HCT116 (cell line): ENCODE results near the gene LHFPL6. TPM values are rescaled to one million over a fixed set of nuclear protein-coding genes. Genes with fewer than 3 reads are reported as not detected.

Source experiments
- ATAC-seq: fragments of 200-7000 bp; cut with Tn5 transposase; 2 replicates; pipeline ENCODE4 v1.9.1; 2020; ENCODE audit warnings: mild to moderate bottlenecking, moderate library complexity
- BruUV-seq: library from RNA; stranded (reverse); fragments of 400-500 nt; replicated peaks from 2 replicates; lab custom pipeline; 2021; lab: Mats Ljungman, UMichigan
- CTCF ChIA-PET: fragments of 300-600 bp; sonication (Branson Sonifier 250); formaldehyde crosslinking; loops from one replicate; lab custom pipeline; 2021; ENCODE audit warnings: antibody characterized with exemption; lab: Charles Lee
- POLR2A ChIA-PET: fragments of 300-600, 350-600 bp; sonication (Branson Sonifier 250); formaldehyde crosslinking; loops from one replicate; lab custom pipeline; 2021; ENCODE audit warnings: antibody characterized with exemption; lab: Charles Lee
- RAD21 ChIA-PET, 2 experiments: fragments of 300-600 bp; sonication (Branson Sonifier 250); formaldehyde crosslinking; loops; one replicate each; lab custom pipeline; 2023; ENCODE audit warnings: low total read pairs in 2 of 2; ENCODE audit not compliant: uncharacterized antibody in 2 of 2, unreplicated experiment in 2 of 2, low non-redundant PET in 1 of 2; lab: Charles Lee
- DNase-seq: peaks from one replicate; pipeline ENCODE4 v3.0.0-alpha.2; 2010; ENCODE audit warnings: low read depth, low spot score
- H2AFZ ChIP-seq: fragments of 200-600 bp; shearing (Covaris generic), sonication (generic); 2 replicates; pipeline ENCODE4 v1.6.1; 2017; ENCODE audit warnings: low read depth, mixed run types, mixed read lengths, antibody characterized with exemption, low read length; ENCODE audit not compliant: poor library complexity, severe bottlenecking
- H3K27ac ChIP-seq: 2 replicates; pipeline ENCODE4 v1.5.1; 2012; ENCODE audit warnings: low read depth, low read length
- H3K27me3 ChIP-seq: fragments of 200-600 bp; sonication (generic); 2 replicates; pipeline ENCODE4 v1.6.1; 2016; ENCODE audit warnings: mixed run types, low read length, mixed read lengths; ENCODE audit not compliant: insufficient read depth
- H3K36me3 ChIP-seq, 2 experiments: fragments of 200-500 bp in 1 of 2; fragments of 200-600 bp in 1 of 2; sonication (Bioruptor generic) in 1 of 2; sonication (generic) in 1 of 2; 2 replicates each; pipeline versions ENCODE4 v1.5.1 to v1.6.1; 2014 to 2016; ENCODE audit warnings: low read length in 2 of 2, inconsistent platforms in 1 of 2, mixed read lengths in 1 of 2, mixed run types in 1 of 2; ENCODE audit not compliant: insufficient read depth in 2 of 2, control insufficient read depth in 1 of 2
- H3K4me1 ChIP-seq, 2 experiments: fragments of 200-600 bp in 1 of 2; sonication (generic) in 1 of 2; 2 replicates each; pipeline versions ENCODE4 v1.5.1 to v1.6.1; 2012 to 2017; ENCODE audit warnings: low read length in 2 of 2, inconsistent platforms in 1 of 2, mild to moderate bottlenecking in 1 of 2, mixed read lengths in 1 of 2, mixed run types in 1 of 2, moderate library complexity in 1 of 2; ENCODE audit not compliant: insufficient read depth in 2 of 2, control insufficient read depth in 1 of 2
- H3K4me2 ChIP-seq: fragments of 200-600 bp; sonication (generic); 2 replicates; pipeline ENCODE4 v1.6.1; 2017; ENCODE audit warnings: mixed run types, low read length, mixed read lengths
- H3K4me3 ChIP-seq, 2 experiments: fragments of 200-600 bp in 1 of 2; sonication (generic) in 1 of 2; replicated peaks in 1 of 2; 2 replicates each; pipeline ENCODE4 v1.5.1; 2011 to 2016; ENCODE audit warnings: low read length in 2 of 2, control low read depth in 1 of 2, low read depth in 1 of 2, mild to moderate bottlenecking in 1 of 2, mixed read lengths in 1 of 2, mixed run types in 1 of 2
- H3K79me2 ChIP-seq: fragments of 200-600 bp; sonication (generic); 2 replicates; pipeline ENCODE4 v1.6.1; 2017; ENCODE audit warnings: mild to moderate bottlenecking, mixed run types, low read length, moderate library complexity, mixed read lengths; ENCODE audit not compliant: insufficient read depth
- H3K9ac ChIP-seq: fragments of 200-600 bp; sonication (generic); 2 replicates; pipeline ENCODE4 v1.6.1; 2016; ENCODE audit warnings: low read length, mixed read lengths
- H3K9me2 ChIP-seq: fragments of 200-600 bp; sonication (generic), shearing (Covaris generic); 2 replicates; pipeline ENCODE4 v1.6.1; 2017; ENCODE audit warnings: mixed run types, mild to moderate bottlenecking, moderate library complexity; ENCODE audit not compliant: insufficient read depth
- H3K9me3 ChIP-seq, 2 experiments: fragments of 200-500 bp in 1 of 2; fragments of 200-600 bp in 1 of 2; sonication (Bioruptor generic) in 1 of 2; sonication (generic) in 1 of 2; 2 replicates each; pipeline ENCODE4 v1.6.1; 2014 to 2017; ENCODE audit warnings: low read length in 2 of 2, mixed read lengths in 2 of 2, inconsistent platforms in 1 of 2, low read depth in 1 of 2, mild to moderate bottlenecking in 1 of 2, mixed run types in 1 of 2, moderate library complexity in 1 of 2; ENCODE audit not compliant: control insufficient read depth in 1 of 2, insufficient read depth in 1 of 2
- H4K20me1 ChIP-seq: fragments of 200-600 bp; sonication (generic), shearing (Covaris generic); 2 replicates; pipeline ENCODE4 v1.6.1; 2017; ENCODE audit warnings: mixed run types, mild to moderate bottlenecking, moderate library complexity; ENCODE audit not compliant: insufficient read depth
- CBX3 ChIP-seq: IDR thresholded peaks from 2 replicates; pipeline ENCODE4 v1.6.1; 2012; ENCODE audit warnings: low read depth
- CEBPB ChIP-seq: IDR thresholded peaks from 2 replicates; pipeline ENCODE4 v1.6.1; 2012; ENCODE audit warnings: low read depth
- CTCF ChIP-seq, 3 experiments: fragments of 200-600 bp in 1 of 3; sonication (generic) in 1 of 3; IDR thresholded peaks in 2 of 3; conservative IDR thresholded peaks in 1 of 3; 2 replicates each; pipeline ENCODE4 v1.5.1; 2012 to 2017; ENCODE audit warnings: low read depth in 2 of 3, low read length in 2 of 3, antibody characterized with exemption in 1 of 3, borderline replicate concordance in 1 of 3, control low read depth in 1 of 3, mild to moderate bottlenecking in 1 of 3, mixed read lengths in 1 of 3, mixed run types in 1 of 3, moderate library complexity in 1 of 3; ENCODE audit not compliant: insufficient read depth in 1 of 3
- EGR1 ChIP-seq: IDR thresholded peaks from 2 replicates; pipeline ENCODE4 v1.6.1; 2012; ENCODE audit warnings: low read depth
- EZH2 ChIP-seq: fragments of 200-600 bp; sonication (generic); IDR thresholded peaks from 2 replicates; pipeline ENCODE4 v1.6.1; 2017; ENCODE audit warnings: antibody characterized with exemption, mixed run types
- JUND ChIP-seq: IDR thresholded peaks from 2 replicates; pipeline ENCODE4 v1.6.1; 2012
- POLR2AphosphoS5 ChIP-seq: IDR thresholded peaks from 2 replicates; pipeline ENCODE4 v1.6.1; 2011; ENCODE audit warnings: mild to moderate bottlenecking, low read depth, low read length, moderate library complexity
- SIN3A ChIP-seq: IDR thresholded peaks from 2 replicates; pipeline ENCODE4 v1.6.1; 2012; ENCODE audit warnings: low read depth
- SP1 ChIP-seq: IDR thresholded peaks from 2 replicates; pipeline ENCODE4 v1.6.1; 2012; ENCODE audit warnings: low read depth
- SRF ChIP-seq: IDR thresholded peaks from 2 replicates; pipeline ENCODE4 v1.6.1; 2012; ENCODE audit warnings: low read depth
- TCF7L2 ChIP-seq: IDR thresholded peaks from 2 replicates; pipeline ENCODE4 v1.7.0; 2011; ENCODE audit warnings: borderline replicate concordance, inconsistent platforms; ENCODE audit not compliant: insufficient read depth, insufficient read length; ENCODE audit errors: extremely low read depth
- YY1 ChIP-seq: IDR thresholded peaks from 2 replicates; pipeline ENCODE4 v1.6.1; 2011; ENCODE audit warnings: low read length, low read depth, moderate library complexity, mild to moderate bottlenecking; ENCODE audit not compliant: insufficient replicate concordance; ENCODE audit errors: extremely low read depth
- ZBTB33 ChIP-seq: IDR thresholded peaks from 2 replicates; pipeline ENCODE4 v1.6.1; 2011; ENCODE audit warnings: mild to moderate bottlenecking, low read length, moderate library complexity; ENCODE audit not compliant: insufficient replicate concordance; ENCODE audit errors: extremely low read depth
- intact Hi-C: fragments of 100-400 bp; cut with micrococcal nuclease; formaldehyde crosslinking; loops from 2 replicates; pipeline ENCODE4 v1.10.0; 2022
- total RNA-seq: library from RNA; stranded (reverse); gene quantifications from one replicate; pipeline ENCODE4 v1.2.1, GENCODE V29; 2021; ENCODE audit not compliant: unreplicated experiment
- TF ChIP-seq, protein P1 (sequence below): IDR thresholded peaks from 2 replicates; pipeline ENCODE4 v1.6.1; 2012; ENCODE audit warnings: low read depth
- TF ChIP-seq, protein P2 (sequence below): IDR thresholded peaks from 2 replicates; pipeline ENCODE4 v1.6.1; 2012

Gene LHFPL6
- total RNA-seq, 1 experiment from 2014 or later: 0.22 TPM

- intact Hi-C loops: no loop called here
- ChIA-PET CTCF (no interaction called here), RAD21 (no interaction called here), POLR2A (no interaction called here)
- H3K36me3 ChIP-seq: no peaks in the 10 kb centered on the region
- H3K4me1 ChIP-seq: no peaks in the 10 kb centered on the region
- TF ChIP-seq ZBTB33: no peak
- no peak for TF ChIP-seq CEBPB
- TF ChIP-seq TCF7L2: no peak
- no peak for TF ChIP-seq EZH2
- no peak for TF ChIP-seq EGR1
- no peak for TF ChIP-seq SP1
- TF ChIP-seq CBX3: no peak
- no peak for TF ChIP-seq POLR2AphosphoS5
- no peak for TF ChIP-seq JUND
- TF ChIP-seq SRF: no peak
- TF ChIP-seq, protein P1, sequence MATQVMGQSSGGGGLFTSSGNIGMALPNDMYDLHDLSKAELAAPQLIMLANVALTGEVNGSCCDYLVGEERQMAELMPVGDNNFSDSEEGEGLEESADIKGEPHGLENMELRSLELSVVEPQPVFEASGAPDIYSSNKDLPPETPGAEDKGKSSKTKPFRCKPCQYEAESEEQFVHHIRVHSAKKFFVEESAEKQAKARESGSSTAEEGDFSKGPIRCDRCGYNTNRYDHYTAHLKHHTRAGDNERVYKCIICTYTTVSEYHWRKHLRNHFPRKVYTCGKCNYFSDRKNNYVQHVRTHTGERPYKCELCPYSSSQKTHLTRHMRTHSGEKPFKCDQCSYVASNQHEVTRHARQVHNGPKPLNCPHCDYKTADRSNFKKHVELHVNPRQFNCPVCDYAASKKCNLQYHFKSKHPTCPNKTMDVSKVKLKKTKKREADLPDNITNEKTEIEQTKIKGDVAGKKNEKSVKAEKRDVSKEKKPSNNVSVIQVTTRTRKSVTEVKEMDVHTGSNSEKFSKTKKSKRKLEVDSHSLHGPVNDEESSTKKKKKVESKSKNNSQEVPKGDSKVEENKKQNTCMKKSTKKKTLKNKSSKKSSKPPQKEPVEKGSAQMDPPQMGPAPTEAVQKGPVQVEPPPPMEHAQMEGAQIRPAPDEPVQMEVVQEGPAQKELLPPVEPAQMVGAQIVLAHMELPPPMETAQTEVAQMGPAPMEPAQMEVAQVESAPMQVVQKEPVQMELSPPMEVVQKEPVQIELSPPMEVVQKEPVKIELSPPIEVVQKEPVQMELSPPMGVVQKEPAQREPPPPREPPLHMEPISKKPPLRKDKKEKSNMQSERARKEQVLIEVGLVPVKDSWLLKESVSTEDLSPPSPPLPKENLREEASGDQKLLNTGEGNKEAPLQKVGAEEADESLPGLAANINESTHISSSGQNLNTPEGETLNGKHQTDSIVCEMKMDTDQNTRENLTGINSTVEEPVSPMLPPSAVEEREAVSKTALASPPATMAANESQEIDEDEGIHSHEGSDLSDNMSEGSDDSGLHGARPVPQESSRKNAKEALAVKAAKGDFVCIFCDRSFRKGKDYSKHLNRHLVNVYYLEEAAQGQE: no peak
- TF ChIP-seq YY1: no peak
- TF ChIP-seq, protein P2, sequence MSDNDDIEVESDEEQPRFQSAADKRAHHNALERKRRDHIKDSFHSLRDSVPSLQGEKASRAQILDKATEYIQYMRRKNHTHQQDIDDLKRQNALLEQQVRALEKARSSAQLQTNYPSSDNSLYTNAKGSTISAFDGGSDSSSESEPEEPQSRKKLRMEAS: no peak
- TF ChIP-seq CTCF (IDR thresholded peaks at IDR 0.05 in 2 of 3, conservative IDR thresholded peaks at IDR 0.05 in 1 of 3; ENCODE audit: borderline replicate concordance in 1 of 3, insufficient read depth in 1 of 3, low read depth in 2 of 3, low read length in 2 of 3): no peak
- TF ChIP-seq SIN3A: no peak
- no TSS peak for BruUV-seq
- no peaks in the 10 kb centered on the region for H3K9me3 ChIP-seq
- H3K27me3 ChIP-seq: no peaks in the 10 kb centered on the region
- no peak overlapping the region for H3K9ac ChIP-seq
- ATAC-seq (no peak), DNase-seq (no peak)
- no peak overlapping the region for H3K27ac ChIP-seq
- H2AFZ ChIP-seq: no peak overlapping the region
- H3K4me2 ChIP-seq: no peak overlapping the region
- no peaks in the 10 kb centered on the region for H3K9me2 ChIP-seq
- H3K79me2 ChIP-seq: no peaks in the 10 kb centered on the region
- no peaks in the 10 kb centered on the region for H4K20me1 ChIP-seq
- no peak overlapping the region for H3K4me3 ChIP-seq
Observed at GRCh38 chr13:39335721-39336120, 267.3 kb downstream of the LHFPL6 start.
